K562 (cell line): ENCODE data around the gene SCIN. TPM values are rescaled to one million over a fixed set of nuclear protein-coding genes. Genes with fewer than 3 reads are reported as not detected.

Experiments
- ARID1B ChIP-seq: fragments of 450-650 bp; IDR thresholded peaks from 2 replicates; pipeline ENCODE4 v1.6.1; 2016; ENCODE audit warnings: antibody characterized with exemption, mild to moderate bottlenecking, inconsistent platforms
- CBX2 ChIP-seq: fragments of 200-600 bp; sonication (generic); IDR thresholded peaks from one replicate; pipeline ENCODE4 v1.6.1; 2012; ENCODE audit warnings: mild to moderate bottlenecking, low read length, inconsistent platforms; ENCODE audit not compliant: insufficient read depth, poor library complexity, severe bottlenecking
- CHAMP1 ChIP-seq: fragments of 450-650 bp; IDR thresholded peaks from 2 replicates; pipeline ENCODE4 v1.6.1; 2016; ENCODE audit warnings: mild to moderate bottlenecking
- CREB3 ChIP-seq: fragments of 450-650 bp; conservative IDR thresholded peaks from 2 replicates; pipeline ENCODE4 v1.6.1; 2016; ENCODE audit warnings: missing genetic modification characterization, low read depth, mild to moderate bottlenecking, missing compliant biosample characterization, moderate library complexity
- DDX20 ChIP-seq: fragments of 450-650 bp; IDR thresholded peaks from 2 replicates; pipeline ENCODE4 v1.6.1; 2016; ENCODE audit warnings: missing genetic modification characterization, low read depth, mild to moderate bottlenecking, missing compliant biosample characterization, moderate library complexity
- DMBX1 ChIP-seq: fragments of 250-450 bp; sonication (Bioruptor Pico); IDR thresholded peaks from 2 replicates; pipeline ENCODE4 v1.8.0; 2022; ENCODE audit warnings: inconsistent platforms, mild to moderate bottlenecking, moderate library complexity, borderline replicate concordance
- FOXM1 ChIP-seq, 2 experiments: fragments of 450-650 bp in 1 of 2; sonication (generic) in 1 of 2; formaldehyde crosslinking in 1 of 2; IDR thresholded peaks; 2 replicates each; pipeline versions ENCODE4 v1.6.1 to v1.9.0; 2017 to 2022; ENCODE audit warnings: low read depth in 2 of 2, mild to moderate bottlenecking in 2 of 2, missing genetic modification reagents in 1 of 2, moderate library complexity in 1 of 2
- GTF2F1 ChIP-seq: IDR thresholded peaks from 2 replicates; pipeline ENCODE4 v1.6.1; 2011; ENCODE audit warnings: low read depth, low read length, improper control_type of control experiment
- HES1 ChIP-seq: fragments of 450-650 bp; IDR thresholded peaks from 2 replicates; pipeline ENCODE4 v1.6.1; 2016; ENCODE audit warnings: low read depth, mild to moderate bottlenecking, moderate library complexity
- PREB ChIP-seq: sonication (generic); formaldehyde crosslinking; IDR thresholded peaks from 2 replicates; pipeline ENCODE4 v1.8.1; 2023; ENCODE audit warnings: mild to moderate bottlenecking, missing genetic modification reagents
- RNF2 ChIP-seq: sonication (generic); IDR thresholded peaks from 2 replicates; pipeline ENCODE4 v1.6.1; 2016
- SMARCB1 ChIP-seq: IDR thresholded peaks from 2 replicates; pipeline ENCODE4 v1.6.1; 2011; ENCODE audit warnings: improper control_type of control experiment, low read depth; ENCODE audit not compliant: insufficient read length
- THAP7 ChIP-seq: fragments of 250-450 bp; sonication (Bioruptor Pico); IDR thresholded peaks from 2 replicates; pipeline ENCODE4 v1.5.0; 2021
- ZBTB11 ChIP-seq, 3 experiments: fragments of 200-800 bp in 1 of 3; fragments of 250-450 bp in 1 of 3; fragments of 450-650 bp in 1 of 3; sonication (Bioruptor Pico) in 1 of 3; sonication (Bioruptor generic) in 1 of 3; formaldehyde crosslinking in 1 of 3; IDR thresholded peaks; 2 replicates each; pipeline versions ENCODE4 v1.6.1 to v1.8.0; 2016 to 2022; ENCODE audit warnings: mild to moderate bottlenecking in 2 of 3, missing genetic modification characterization in 2 of 3, missing compliant biosample characterization in 1 of 3, moderate library complexity in 1 of 3
- ZFP1 ChIP-seq: fragments of 450-650 bp; formaldehyde crosslinking; IDR thresholded peaks from 2 replicates; pipeline ENCODE4 v1.4.0; 2020; ENCODE audit warnings: mild to moderate bottlenecking, mixed read lengths
- ZFX ChIP-seq: sonication (generic); formaldehyde crosslinking; IDR thresholded peaks from 2 replicates; pipeline ENCODE4 v1.8.0; 2022; ENCODE audit warnings: mild to moderate bottlenecking, missing genetic modification reagents, moderate library complexity
- ZNF239 ChIP-seq: fragments of 250-450 bp; sonication (Bioruptor Pico); IDR thresholded peaks from 2 replicates; pipeline ENCODE4 v1.4.0; 2020; ENCODE audit warnings: mild to moderate bottlenecking
- ZNF274 ChIP-seq: IDR thresholded peaks from 2 replicates; pipeline ENCODE4 v1.6.1; 2011; ENCODE audit warnings: low read depth, mild to moderate bottlenecking, low read length, moderate library complexity, borderline replicate concordance
- ZNF282 ChIP-seq: sonication (generic); formaldehyde crosslinking; IDR thresholded peaks from 2 replicates; pipeline ENCODE4 v1.8.1; 2023; ENCODE audit warnings: missing genetic modification reagents
- polyA plus RNA-seq, 8 experiments: library from polyadenylated mRNA; depleted of rRNA in 4 of 8; stranded (reverse) in 5 of 8; unstranded in 3 of 8; fragments of >200 nt; fragmentation: Nextera tagmentation in 2 of 8; fragmentation: Illumina TruSeq in 1 of 8; extraction: Ambion mirVana in 2 of 8; extraction: Trizol in 1 of 8; gene quantifications; 2 replicates each; pipeline versions ENCODE4 v1.2.1 to v1.2.3, GENCODE V29; 2011 to 2014; ENCODE audit warnings: inconsistent platforms in 1 of 8, missing spikeins in 1 of 8
- total RNA-seq, 7 experiments: library from RNA; depleted of rRNA in 6 of 7; stranded (reverse); fragments of >200 nt in 6 of 7; fragmentation: Illumina TruSeq in 2 of 7; extraction: Trizol in 2 of 7; gene quantifications; 2 replicates each; pipeline versions ENCODE4 v1.2.1 to v1.2.3, GENCODE V29; 2011 to 2021; ENCODE audit warnings: low replicate concordance in 1 of 7

Gene SCIN
- total and polyA plus RNA-seq, 9 of the 15 experiments (the other 6 are each of a cell fraction or from before 2014, with no cell fraction given), result 0.67 to 18.2 (median 10.6) TPM

GRCh38 chr7:12595148-12595547 lies 24.6 kb downstream of the SCIN start (continued):
- no peak for TF ChIP-seq CBX2
- no peak for TF ChIP-seq ZNF282
- TF ChIP-seq ZFP1 (CRISPR knock-in tag), result no peak
- TF ChIP-seq ZBTB11 (CRISPR knock-in tag; IDR thresholded peaks at IDR 0.05), result no peak
- TF ChIP-seq HES1, result no peak
- no peak for TF ChIP-seq ZFX (CRISPR knock-in tag)
- TF ChIP-seq DMBX1 (CRISPR knock-in tag), result 0 out of 2 replicates have a peak, but pooled peaks have one; percentile 53
- TF ChIP-seq FOXM1 (IDR thresholded peaks at IDR 0.05; ENCODE audit: low read depth), result no peak
- no peak for TF ChIP-seq FOXM1 (CRISPR knock-in tag; IDR thresholded peaks at IDR 0.05; ENCODE audit: low read depth)
- no peak for TF ChIP-seq GTF2F1
- TF ChIP-seq RNF2, result no peak
- no peak for TF ChIP-seq ZNF239
- TF ChIP-seq SMARCB1, result no peak
- TF ChIP-seq DDX20 (tag), result no peak
- TF ChIP-seq ZNF274, result no peak
- no peak for TF ChIP-seq THAP7 (CRISPR knock-in tag)
- no peak for TF ChIP-seq ARID1B
- TF ChIP-seq CHAMP1, result no peak
- no peak for TF ChIP-seq CREB3 (tag)
- TF ChIP-seq PREB, result no peak
